OCI-LY3 (cell line): ENCODE measurements around the gene PRODH2.

ENCODE experiments used
- H2AFZ ChIP-seq: fragments of 200-600, 300-600 bp; shearing (Covaris generic); 2 replicates; pipeline ENCODE4 v1.6.0; 2014; ENCODE audit warnings: antibody characterized with exemption, low read depth, low read length
- H3K27ac ChIP-seq: fragments of 200-600, 300-600 bp; sonication (generic); 2 replicates; pipeline ENCODE4 v1.5.1; 2014; ENCODE audit warnings: mild to moderate bottlenecking, low read length, moderate library complexity, mixed read lengths
- H3K27me3 ChIP-seq: fragments of 200-600, 300-600 bp; sonication (generic); 2 replicates; pipeline ENCODE4 v1.6.1; 2014; ENCODE audit warnings: low read depth, low read length, mixed read lengths
- H3K36me3 ChIP-seq: fragments of 200-600, 300-600 bp; sonication (generic); replicated peaks from 2 replicates; pipeline ENCODE3; 2014; ENCODE audit warnings: low read depth, low read length, mixed read lengths
- H3K4me1 ChIP-seq: fragments of 300-600, 200-600 bp; sonication (generic); 2 replicates; pipeline ENCODE4 v1.6.1; 2014; ENCODE audit warnings: low read length, mixed read lengths
- H3K4me2 ChIP-seq: fragments of 200-600, 300-600 bp; sonication (generic); 2 replicates; pipeline ENCODE4 v1.6.1; 2014; ENCODE audit warnings: low read length, mixed read lengths
- H3K4me3 ChIP-seq: fragments of 300-600, 200-600 bp; sonication (generic); 2 replicates; pipeline ENCODE4 v1.5.1; 2014; ENCODE audit warnings: antibody characterized with exemption, mild to moderate bottlenecking, low read length, moderate library complexity
- H3K79me2 ChIP-seq: fragments of 300-600, 200-600 bp; shearing (Covaris generic); 2 replicates; pipeline ENCODE4 v1.6.1; 2014; ENCODE audit warnings: mild to moderate bottlenecking, low read length, mixed read lengths
- H3K9ac ChIP-seq: fragments of 300-600, 200-600 bp; shearing (Covaris generic); 2 replicates; pipeline ENCODE4 v1.6.0; 2014; ENCODE audit warnings: mild to moderate bottlenecking, low read length, moderate library complexity
- H3K9me3 ChIP-seq: fragments of 200-600, 300-600 bp; shearing (Covaris generic); 2 replicates; pipeline ENCODE4 v1.6.1; 2014; ENCODE audit warnings: low read length, mixed read lengths; ENCODE audit not compliant: insufficient read depth
- H4K20me1 ChIP-seq: fragments of 200-600, 300-600 bp; sonication (generic); 2 replicates; pipeline ENCODE4 v1.6.1; 2016; ENCODE audit warnings: low read length, mixed read lengths; ENCODE audit not compliant: insufficient read depth
- EZH2phosphoT487 ChIP-seq: fragments of 200-600 bp; shearing (Covaris generic); IDR thresholded peaks from 2 replicates; pipeline ENCODE4 v1.6.1; 2018; ENCODE audit warnings: antibody characterized with exemption, mixed run types, low read depth
- TF ChIP-seq, protein P1 (sequence below): fragments of 200-600, 300-600 bp; sonication (generic); IDR thresholded peaks from 2 replicates; pipeline ENCODE4 v1.5.1; 2014; ENCODE audit warnings: antibody characterized with exemption, low read length, low read depth

Gene PRODH2

DNA sequence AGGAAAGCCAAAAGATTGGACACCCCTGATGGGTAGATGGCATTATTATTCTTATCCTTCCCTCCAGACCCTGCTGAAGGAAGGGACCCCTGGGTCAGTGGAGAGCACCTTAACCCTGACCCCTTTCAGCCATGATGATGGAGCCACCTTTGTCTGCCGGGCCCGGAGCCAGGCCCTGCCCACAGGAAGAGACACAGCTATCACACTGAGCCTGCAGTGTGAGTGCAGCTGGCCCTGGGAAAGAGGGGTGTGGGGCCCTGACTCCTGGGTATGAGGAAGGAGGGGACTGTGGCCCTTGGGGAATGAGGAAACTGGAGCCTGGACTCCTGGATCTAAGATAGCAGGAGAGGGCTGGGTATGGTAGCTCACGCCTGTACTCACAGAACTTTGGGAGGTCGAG is 46.8 kb upstream of the PRODH2 start:
- Histone ChIP-seq H3K36me3 (peaks cover 3% of the 10 kb centered on the region), H3K4me3 (no peak overlapping the region), H3K27ac (no peak overlapping the region), H3K79me2 (no peaks in the 10 kb centered on the region), H3K4me2 (no peak overlapping the region), H2AFZ (no peak overlapping the region), H3K9ac (no peak overlapping the region), H4K20me1 (no peaks in the 10 kb centered on the region), H3K9me3 (no peaks in the 10 kb centered on the region; the same call in 1 of the 2 replicates), H3K4me1 (peaks cover 8% of the 10 kb centered on the region; the same call in 1 of the 2 replicates), H3K27me3 (0 out of 2 replicates have a peak, but pooled peaks cover 3% of the 10 kb centered on the region)
- TF ChIP-seq, protein P1, sequence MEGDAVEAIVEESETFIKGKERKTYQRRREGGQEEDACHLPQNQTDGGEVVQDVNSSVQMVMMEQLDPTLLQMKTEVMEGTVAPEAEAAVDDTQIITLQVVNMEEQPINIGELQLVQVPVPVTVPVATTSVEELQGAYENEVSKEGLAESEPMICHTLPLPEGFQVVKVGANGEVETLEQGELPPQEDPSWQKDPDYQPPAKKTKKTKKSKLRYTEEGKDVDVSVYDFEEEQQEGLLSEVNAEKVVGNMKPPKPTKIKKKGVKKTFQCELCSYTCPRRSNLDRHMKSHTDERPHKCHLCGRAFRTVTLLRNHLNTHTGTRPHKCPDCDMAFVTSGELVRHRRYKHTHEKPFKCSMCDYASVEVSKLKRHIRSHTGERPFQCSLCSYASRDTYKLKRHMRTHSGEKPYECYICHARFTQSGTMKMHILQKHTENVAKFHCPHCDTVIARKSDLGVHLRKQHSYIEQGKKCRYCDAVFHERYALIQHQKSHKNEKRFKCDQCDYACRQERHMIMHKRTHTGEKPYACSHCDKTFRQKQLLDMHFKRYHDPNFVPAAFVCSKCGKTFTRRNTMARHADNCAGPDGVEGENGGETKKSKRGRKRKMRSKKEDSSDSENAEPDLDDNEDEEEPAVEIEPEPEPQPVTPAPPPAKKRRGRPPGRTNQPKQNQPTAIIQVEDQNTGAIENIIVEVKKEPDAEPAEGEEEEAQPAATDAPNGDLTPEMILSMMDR, result no peak
- no peak for TF ChIP-seq EZH2phosphoT487

DNA sequence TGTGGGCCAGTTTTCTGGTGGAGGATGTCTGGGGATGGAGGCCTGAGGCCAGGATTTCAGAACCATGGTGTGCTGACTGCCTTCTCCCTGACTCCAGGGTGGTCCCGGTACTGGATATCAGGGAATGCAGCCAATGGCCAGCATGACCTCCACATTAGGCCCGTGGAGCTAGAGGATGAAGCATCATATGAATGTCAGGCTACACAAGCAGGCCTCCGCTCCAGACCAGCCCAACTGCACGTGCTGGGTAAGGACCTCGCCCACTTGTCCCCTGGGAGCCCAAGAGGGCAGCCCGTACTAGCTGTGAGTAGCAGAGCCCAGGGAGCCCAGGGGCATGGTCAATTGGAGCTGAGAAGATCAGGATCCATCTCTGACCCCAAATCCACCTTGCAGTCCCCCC is 45.7 kb upstream of the PRODH2 start:
- H3K9ac ChIP-seq, result no peak overlapping the region
- H2AFZ ChIP-seq, result no peak overlapping the region
- no peaks in the 10 kb centered on the region for H3K79me2 ChIP-seq

DNA sequence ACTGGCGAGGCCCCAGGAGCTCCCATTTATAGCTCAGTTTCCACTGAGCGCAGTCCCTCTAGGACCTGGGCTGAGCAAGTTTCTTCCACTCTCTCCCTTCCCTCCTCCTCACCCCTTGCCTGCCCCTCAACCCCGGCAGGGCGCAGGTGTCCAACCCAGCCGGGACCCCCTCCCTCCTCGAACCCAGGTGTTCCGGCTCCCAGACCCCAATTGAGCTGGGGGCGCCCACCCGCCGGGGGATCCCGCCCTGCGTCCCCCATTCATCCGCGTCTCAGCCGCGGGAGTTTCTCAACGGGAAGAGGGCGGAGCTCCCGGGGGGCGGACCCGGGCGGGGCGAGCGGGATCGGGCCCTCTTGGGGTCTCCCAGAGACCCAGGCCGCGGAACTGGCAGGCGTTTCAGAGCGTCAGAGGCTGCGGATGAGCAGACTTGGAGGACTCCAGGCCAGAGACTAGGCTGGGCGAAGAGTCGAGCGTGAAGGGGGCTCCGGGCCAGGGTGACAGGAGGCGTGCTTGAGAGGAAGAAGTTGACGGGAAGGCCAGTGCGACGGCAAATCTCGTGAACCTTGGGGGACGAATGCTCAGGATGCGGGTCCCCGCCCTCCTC is 44.0 kb upstream of the PRODH2 start, which contains the start of gene KIRREL2:
Gene KIRREL2 (plus strand): TSS at position 366 of the 604 bp plus-strand sequence. CDS start 209 bp downstream, at position 575.
- Histone ChIP-seq H3K4me2 (peak within 1 kb of the TSS; percentile 97), H3K79me2 (no peaks in the 10 kb centered on the region), H3K4me3 (peak within 1 kb of the TSS; percentile 98), H3K27me3 (peaks cover 10% of the 10 kb centered on the region; the same call in 1 of the 2 replicates), H2AFZ (peak within 1 kb of the TSS; percentile 99), H3K9ac (peak within 1 kb of the TSS; percentile 71), H4K20me1 (no peaks in the 10 kb centered on the region), H3K4me1 (peaks cover 8% of the 10 kb centered on the region; the same call in 1 of the 2 replicates), H3K9me3 (no peaks in the 10 kb centered on the region; the same call in 1 of the 2 replicates), H3K36me3 (peaks cover 3% of the 10 kb centered on the region), H3K27ac (no peak within 1 kb of the TSS)
- TF ChIP-seq EZH2phosphoT487, result no peak
- TF ChIP-seq, protein P1, result no peak

More for the DNA sequence above, 45.7 kb upstream of the PRODH2 start:
- TF ChIP-seq, protein P1, result no peak
- TF ChIP-seq EZH2phosphoT487, result no peak
- Histone ChIP-seq H3K4me3 (no peak overlapping the region), H4K20me1 (no peaks in the 10 kb centered on the region), H3K9me3 (no peaks in the 10 kb centered on the region; the same call in 1 of the 2 replicates), H3K4me1 (peaks cover 8% of the 10 kb centered on the region; the same call in 1 of the 2 replicates), H3K27me3 (peaks cover 5% of the 10 kb centered on the region; the same call in 1 of the 2 replicates), H3K36me3 (peaks cover 3% of the 10 kb centered on the region), H3K27ac (no peak overlapping the region), H3K4me2 (no peak overlapping the region)

DNA sequence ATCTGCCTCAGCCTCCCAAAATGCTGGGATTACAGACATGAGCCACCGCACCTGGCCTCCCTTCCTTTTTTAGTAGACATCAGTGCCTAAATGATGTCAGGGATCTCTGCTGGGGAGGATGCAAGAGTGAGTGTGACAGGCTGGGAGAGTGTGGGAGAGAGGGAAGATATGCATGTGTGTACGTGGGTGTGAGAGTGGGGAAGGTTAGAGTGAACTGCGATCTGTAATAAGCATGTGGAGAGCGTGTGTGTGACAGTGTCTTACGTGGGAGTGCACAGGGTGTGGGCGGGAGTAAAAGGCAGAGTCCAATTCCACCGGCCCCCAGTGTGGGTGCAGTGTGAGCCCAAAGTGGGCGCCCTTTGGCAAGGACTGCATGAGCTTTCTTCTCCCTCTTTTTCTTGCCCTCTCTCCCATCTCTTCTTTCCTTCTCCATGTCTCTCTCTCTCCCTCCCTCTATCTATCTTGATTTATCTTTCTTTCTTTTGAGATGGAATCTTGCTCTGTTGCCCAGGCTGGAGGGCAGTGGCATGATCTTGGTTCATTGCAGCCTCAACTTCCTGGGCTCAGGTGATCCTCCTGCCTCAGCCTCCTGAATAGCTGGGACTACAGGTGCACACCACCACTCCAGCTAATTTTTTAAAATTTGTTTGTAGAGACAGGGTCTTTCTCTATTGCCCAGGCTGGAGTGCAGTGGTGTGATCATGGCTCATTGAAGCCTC is 40.6 kb upstream of the PRODH2 start:
- H4K20me1 ChIP-seq, result no peaks in the 10 kb centered on the region
- peaks cover 10% of the 10 kb centered on the region; the same call in 1 of the 2 replicates for H3K27me3 ChIP-seq
- no peaks in the 10 kb centered on the region for H3K79me2 ChIP-seq
- no peak overlapping the region for H3K27ac ChIP-seq
- no peaks in the 10 kb centered on the region for H3K36me3 ChIP-seq
- H3K9ac ChIP-seq, result no peak overlapping the region
- no peaks in the 10 kb centered on the region for H3K9me3 ChIP-seq
- H3K4me1 ChIP-seq, result peaks cover 8% of the 10 kb centered on the region; the same call in 1 of the 2 replicates
- no peak overlapping the region for H3K4me3 ChIP-seq
- H3K4me2 ChIP-seq, result no peak overlapping the region
- H2AFZ ChIP-seq, result no peak overlapping the region
- TF ChIP-seq, protein P1, result no peak
- no peak for TF ChIP-seq EZH2phosphoT487
